DOHH2 (cell line): ENCODE data around the gene UACA.

Experiments used
- H3F3A ChIP-seq: fragments of 200-600 bp; sonication (generic), shearing (Covaris generic); 2 replicates; pipeline ENCODE4 v1.6.0; 2016; ENCODE audit warnings: antibody characterized with exemption, mild to moderate bottlenecking; ENCODE audit not compliant: control insufficient read depth, insufficient read depth
- H3K27ac ChIP-seq: fragments of 200-600 bp; sonication (generic); 2 replicates; pipeline ENCODE4 v1.5.1; 2014; ENCODE audit warnings: low read depth, mild to moderate bottlenecking, low read length, moderate library complexity
- H3K27me3 ChIP-seq: fragments of 200-600 bp; sonication (generic); 2 replicates; pipeline ENCODE4 v1.6.1; 2014; ENCODE audit warnings: mild to moderate bottlenecking, low read length, mixed read lengths; ENCODE audit not compliant: control insufficient read depth
- H3K36me3 ChIP-seq: fragments of 200-600 bp; sonication (generic); 2 replicates; pipeline ENCODE4 v1.6.1; 2014; ENCODE audit warnings: mild to moderate bottlenecking, low read length, moderate library complexity, mixed read lengths; ENCODE audit not compliant: control insufficient read depth
- H3K4me1 ChIP-seq: fragments of 200-600 bp; sonication (generic); 2 replicates; pipeline ENCODE4 v1.6.1; 2014; ENCODE audit warnings: mild to moderate bottlenecking, low read length, mixed read lengths; ENCODE audit not compliant: control insufficient read depth
- H3K4me2 ChIP-seq: fragments of 200-600 bp; sonication (generic); 2 replicates; pipeline ENCODE4 v1.6.0; 2014; ENCODE audit warnings: mild to moderate bottlenecking, low read length, moderate library complexity
- H3K4me3 ChIP-seq: fragments of 200-600 bp; sonication (generic); 2 replicates; pipeline ENCODE4 v1.5.1; 2014; ENCODE audit warnings: mild to moderate bottlenecking, low read length, mixed read lengths
- H3K79me2 ChIP-seq: fragments of 200-600 bp; sonication (generic); 2 replicates; pipeline ENCODE4 v1.6.1; 2014; ENCODE audit warnings: mild to moderate bottlenecking, low read length, mixed read lengths; ENCODE audit not compliant: control insufficient read depth
- H3K9me2 ChIP-seq: fragments of 200-600 bp; sonication (generic); replicated peaks from 2 replicates; pipeline ENCODE4 v1.6.1; 2014; ENCODE audit warnings: mild to moderate bottlenecking, low read length, mixed read lengths; ENCODE audit not compliant: control insufficient read depth
- H3K9me3 ChIP-seq: fragments of 200-600 bp; sonication (generic); 2 replicates; pipeline ENCODE4 v1.6.1; 2014; ENCODE audit warnings: antibody characterized with exemption, low read length, mixed read lengths; ENCODE audit not compliant: control insufficient read depth, insufficient read depth
- H4K20me1 ChIP-seq: fragments of 200-600 bp; sonication (generic); 2 replicates; pipeline ENCODE4 v1.6.0; 2014; ENCODE audit warnings: low read depth, mild to moderate bottlenecking, antibody characterized with exemption, low read length, moderate library complexity; ENCODE audit not compliant: control insufficient read depth, insufficient read depth
- EZH2phosphoT487 ChIP-seq: fragments of 200-600 bp; sonication (generic); IDR thresholded peaks from 2 replicates; pipeline ENCODE4 v1.6.1; 2017; ENCODE audit warnings: borderline replicate concordance, mild to moderate bottlenecking, antibody characterized with exemption, low read length, moderate library complexity, mixed read lengths
- TF ChIP-seq, protein P1 (sequence below): fragments of 200-600 bp; sonication (generic); IDR thresholded peaks from one replicate; pipeline ENCODE4 v1.5.1; 2014; ENCODE audit warnings: antibody characterized with exemption, mild to moderate bottlenecking, low read depth, low read length; ENCODE audit not compliant: poor library complexity, severe bottlenecking

Gene UACA

GRCh38 chr15:70625438-70625837 lies 137.9 kb downstream of the UACA start:
- TF ChIP-seq, protein P1, sequence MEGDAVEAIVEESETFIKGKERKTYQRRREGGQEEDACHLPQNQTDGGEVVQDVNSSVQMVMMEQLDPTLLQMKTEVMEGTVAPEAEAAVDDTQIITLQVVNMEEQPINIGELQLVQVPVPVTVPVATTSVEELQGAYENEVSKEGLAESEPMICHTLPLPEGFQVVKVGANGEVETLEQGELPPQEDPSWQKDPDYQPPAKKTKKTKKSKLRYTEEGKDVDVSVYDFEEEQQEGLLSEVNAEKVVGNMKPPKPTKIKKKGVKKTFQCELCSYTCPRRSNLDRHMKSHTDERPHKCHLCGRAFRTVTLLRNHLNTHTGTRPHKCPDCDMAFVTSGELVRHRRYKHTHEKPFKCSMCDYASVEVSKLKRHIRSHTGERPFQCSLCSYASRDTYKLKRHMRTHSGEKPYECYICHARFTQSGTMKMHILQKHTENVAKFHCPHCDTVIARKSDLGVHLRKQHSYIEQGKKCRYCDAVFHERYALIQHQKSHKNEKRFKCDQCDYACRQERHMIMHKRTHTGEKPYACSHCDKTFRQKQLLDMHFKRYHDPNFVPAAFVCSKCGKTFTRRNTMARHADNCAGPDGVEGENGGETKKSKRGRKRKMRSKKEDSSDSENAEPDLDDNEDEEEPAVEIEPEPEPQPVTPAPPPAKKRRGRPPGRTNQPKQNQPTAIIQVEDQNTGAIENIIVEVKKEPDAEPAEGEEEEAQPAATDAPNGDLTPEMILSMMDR = no peak
- TF ChIP-seq EZH2phosphoT487 = no peak
- no peaks in the 10 kb centered on the region; the same call in 1 of the 2 replicates for H3K9me3 ChIP-seq
- no peak overlapping the region for H3K4me2 ChIP-seq
- no peaks in the 10 kb centered on the region for H3K9me2 ChIP-seq
- no peak overlapping the region for H3K27ac ChIP-seq
- no peak overlapping the region for H3K4me3 ChIP-seq
- H3F3A ChIP-seq = no peaks in the 10 kb centered on the region
- H3K79me2 ChIP-seq = no peaks in the 10 kb centered on the region
- no peaks in the 10 kb centered on the region for H4K20me1 ChIP-seq
- H3K27me3 ChIP-seq = 0 out of 2 replicates have a peak, but pooled peaks cover 7% of the 10 kb centered on the region
- H3K4me1 ChIP-seq = no peaks in the 10 kb centered on the region
- no peaks in the 10 kb centered on the region for H3K36me3 ChIP-seq

DNA sequence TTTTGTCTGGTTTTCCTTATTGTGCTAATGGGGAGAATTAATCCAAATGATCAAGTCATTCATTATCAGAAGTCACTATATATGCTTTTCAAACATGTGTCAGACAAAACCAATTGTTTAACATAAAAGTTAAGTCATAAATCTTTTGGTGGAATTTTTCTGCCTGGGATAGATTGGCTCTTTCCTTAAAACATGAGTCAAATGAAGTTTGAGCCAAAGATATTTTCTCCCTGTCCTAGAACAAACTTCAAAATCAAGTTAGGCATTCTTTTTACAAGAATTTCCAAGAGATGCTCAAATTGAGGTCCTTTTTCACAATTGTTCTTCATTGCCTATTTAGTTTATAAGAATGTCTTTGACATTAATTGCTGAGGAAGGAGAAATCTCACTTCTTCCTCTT lies 138.3 kb downstream of the UACA start:
- 0 out of 2 replicates have a peak, but pooled peaks cover 3% of the 10 kb centered on the region for H3K27me3 ChIP-seq
- H3K4me2 ChIP-seq = no peak overlapping the region
- no peaks in the 10 kb centered on the region for H3K36me3 ChIP-seq
- H3K79me2 ChIP-seq = no peaks in the 10 kb centered on the region
- H3K27ac ChIP-seq = no peak overlapping the region
- TF ChIP-seq, protein P1 = no peak
- TF ChIP-seq EZH2phosphoT487 = no peak
- no peaks in the 10 kb centered on the region for H3K4me1 ChIP-seq
- H3K9me2 ChIP-seq = no peaks in the 10 kb centered on the region
- no peaks in the 10 kb centered on the region; the same call in 1 of the 2 replicates for H3K9me3 ChIP-seq
- no peak overlapping the region for H3K4me3 ChIP-seq
- H4K20me1 ChIP-seq = no peaks in the 10 kb centered on the region
- H3F3A ChIP-seq = no peaks in the 10 kb centered on the region

DNA sequence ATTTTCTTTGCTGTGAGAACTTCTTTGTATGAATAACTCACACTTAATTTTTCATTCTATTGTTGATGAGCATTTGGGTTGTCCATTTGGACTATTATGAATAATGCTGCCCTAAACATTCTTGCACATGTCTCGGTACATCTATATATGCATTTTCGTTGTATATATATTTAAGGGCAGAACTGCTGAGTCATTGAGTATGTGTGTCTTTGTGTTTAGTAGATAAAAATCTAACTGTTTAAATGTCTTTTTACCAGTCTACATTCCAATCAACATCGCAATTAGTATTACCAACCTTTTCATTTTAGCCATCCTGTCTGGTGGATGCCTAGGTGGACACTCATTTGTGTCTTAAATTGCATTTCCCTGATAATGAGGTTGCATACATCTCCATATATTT lies 144.4 kb downstream of the UACA start:
- H3K9me2 ChIP-seq = no peaks in the 10 kb centered on the region
- no peak overlapping the region for H3K4me3 ChIP-seq
- no peaks in the 10 kb centered on the region for H4K20me1 ChIP-seq
- H3K36me3 ChIP-seq = no peaks in the 10 kb centered on the region
- H3K4me1 ChIP-seq = no peaks in the 10 kb centered on the region
- H3F3A ChIP-seq = no peaks in the 10 kb centered on the region
- no peak for TF ChIP-seq EZH2phosphoT487
- TF ChIP-seq, protein P1 = no peak
- H3K79me2 ChIP-seq = no peaks in the 10 kb centered on the region
- H3K4me2 ChIP-seq = no peak overlapping the region
- no peaks in the 10 kb centered on the region for H3K27me3 ChIP-seq
- H3K9me3 ChIP-seq = no peaks in the 10 kb centered on the region; the same call in 1 of the 2 replicates
- H3K27ac ChIP-seq = no peak overlapping the region

DNA sequence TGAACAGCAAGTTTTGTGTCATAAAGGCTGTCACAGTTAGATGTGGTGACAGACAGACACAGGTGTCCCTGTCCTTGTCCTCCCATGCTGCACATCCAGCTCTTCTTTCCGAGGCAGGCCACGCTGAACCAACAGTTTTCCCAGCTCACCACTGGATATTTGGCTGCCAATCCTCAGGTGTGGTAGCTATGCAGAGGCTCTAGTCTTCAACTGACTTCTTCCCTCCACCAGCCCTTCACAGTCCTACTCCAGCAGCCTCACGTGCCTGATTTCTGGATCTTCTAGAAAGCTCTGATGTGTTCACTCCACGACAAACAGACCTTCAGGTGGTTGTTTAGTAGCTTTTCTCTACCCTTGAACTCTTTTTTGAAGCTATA lies 145.5 kb downstream of the UACA start:
- TF ChIP-seq, protein P1 = no peak
- TF ChIP-seq EZH2phosphoT487 = no peak
- Histone ChIP-seq H3K4me2 (no peak overlapping the region), H4K20me1 (no peaks in the 10 kb centered on the region), H3K36me3 (no peaks in the 10 kb centered on the region), H3K27ac (no peak overlapping the region), H3K9me3 (no peaks in the 10 kb centered on the region; the same call in 1 of the 2 replicates), H3K4me1 (no peaks in the 10 kb centered on the region), H3F3A (no peaks in the 10 kb centered on the region), H3K9me2 (no peaks in the 10 kb centered on the region), H3K27me3 (no peaks in the 10 kb centered on the region), H3K4me3 (no peak overlapping the region), H3K79me2 (no peaks in the 10 kb centered on the region)
